Hepatocyte (in vitro differentiated cells): ENCODE measurements around the gene LHX4.

Source experiments
- CTCF ChIP-seq: fragments of 200-600 bp; sonication (generic); IDR thresholded peaks from 2 replicates; pipeline ENCODE4 v1.5.1; 2016; ENCODE audit warnings: antibody characterized with exemption, mild to moderate bottlenecking; ENCODE audit not compliant: poor library complexity
- EZH2 ChIP-seq: fragments of 200-600 bp; sonication (generic); IDR thresholded peaks from 2 replicates; pipeline ENCODE4 v1.6.1; 2016; ENCODE audit warnings: antibody characterized with exemption, mild to moderate bottlenecking, borderline replicate concordance
- EZH2phosphoT487 ChIP-seq: fragments of 200-600 bp; sonication (generic); IDR thresholded peaks from one replicate; pipeline ENCODE4 v1.6.1; 2018; ENCODE audit warnings: antibody characterized with exemption, mild to moderate bottlenecking, low read depth, moderate library complexity; ENCODE audit not compliant: unreplicated experiment, severe bottlenecking

DNA sequence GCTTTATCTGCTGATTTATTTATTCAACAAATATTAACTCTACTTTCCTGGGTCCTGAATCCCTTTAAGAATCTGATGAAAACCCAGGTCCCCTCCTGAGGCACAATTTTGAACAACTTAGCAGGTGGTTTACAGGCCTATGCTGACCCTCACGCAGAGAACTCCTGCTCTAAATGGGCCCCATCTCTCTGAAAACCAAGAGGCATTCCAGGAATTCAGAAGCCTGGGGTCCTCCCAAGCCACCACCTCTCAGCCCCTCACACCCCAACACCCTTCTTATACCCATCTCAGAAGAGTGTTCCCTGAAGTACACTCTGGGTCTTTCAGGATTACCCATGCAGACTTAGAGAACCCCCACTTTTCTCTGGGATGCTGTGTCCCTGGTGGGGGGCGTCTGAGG lies 34.5 kb downstream of the LHX4 start:
- TF ChIP-seq CTCF (no peak), EZH2 (no peak), EZH2phosphoT487 (no peak)
